Spleen (tissue), 7 donors: ENCODE data around the gene RAD51B.

Experiments
- CTCF ChIP-seq, 11 experiments: fragments of 200-600 bp in 7 of 11; fragments of 450-650 bp in 4 of 11; sonication (generic) in 4 of 11; IDR thresholded peaks in 8 of 11; conservative IDR thresholded peaks in 3 of 11; 1 replicate in 7 of 11; 2 replicates in 4 of 11; pipeline versions ENCODE4 v1.4.0 to v1.8.0; 2016 to 2021; ENCODE audit warnings: antibody characterized with exemption in 11 of 11, inconsistent platforms in 4 of 11, mild to moderate bottlenecking in 1 of 11
- POLR2A ChIP-seq, 3 donors: fragments of 450-650 bp; IDR thresholded peaks; one replicate each; pipeline ENCODE4 v1.5.1; 2017; ENCODE audit warnings: antibody characterized with exemption in 3 of 3, mild to moderate bottlenecking in 1 of 3
- POLR2AphosphoS5 ChIP-seq, 3 donors: sonication (generic); formaldehyde crosslinking; IDR thresholded peaks; one replicate each; pipeline ENCODE4 v1.5.1; 2017; ENCODE audit warnings: antibody characterized with exemption in 3 of 3
- donor health status: DM: no; HTN: no; CAD: no; lungs with moderate emphysema.
- donor health status: DM: no; HTN: no; CAD: no.
- donor health status: DM: no; HTN: no; CAD: no.

GRCh38 chr14:68373847-68374444, 554.4 kb downstream of the RAD51B start:
- TF ChIP-seq POLR2AphosphoS5 (IDR thresholded peaks at IDR 0.05) (no peak), CTCF (IDR thresholded peaks at IDR 0.05 in 8 of 11, conservative IDR thresholded peaks at IDR 0.05 in 3 of 11) (no peak), POLR2A (IDR thresholded peaks at IDR 0.05) (no peak)
